Activated CD8-positive, alpha-beta memory T cell treated with anti-CD3 and anti-CD28 coated beads for 36 hours (primary cell): ENCODE results near the gene AFF3. TPM values are rescaled to one million over a fixed set of nuclear protein-coding genes. Genes with fewer than 3 reads are reported as not detected.
"Not testable (repeated sequence)": the region's sequence is repeated elsewhere in the genome, so short reads cannot be mapped to it uniquely, and the experiment has no call there.

ENCODE experiments used
- CTCF ChIA-PET: fragments of 350-600 bp; sonication (Branson Sonifier 250); formaldehyde crosslinking; loops from one replicate; lab custom pipeline; 2021; ENCODE audit warnings: antibody characterized with exemption; lab: Charles Lee
- POLR2A ChIA-PET: fragments of 350-600 bp; sonication (Branson Sonifier 250); formaldehyde crosslinking; loops from one replicate; lab custom pipeline; 2021; ENCODE audit warnings: antibody characterized with exemption; lab: Charles Lee
- total RNA-seq, 2 experiments: library from RNA; stranded (reverse); gene quantifications; one replicate each; pipeline ENCODE4 v1.2.3, GENCODE V29; 2021

The AFF3 gene
- total RNA-seq, 2 experiments from 2014 or later, result 0.71 to 1.1 TPM

- ChIA-PET CTCF (no interaction called here), POLR2A (no interaction called here)
Measured at GRCh38 chr2:99682275-99683060, 459.9 kb downstream of the AFF3 start.

GRCh38 chr2:99680946-99681345 lies 461.4 kb downstream of the AFF3 start:
- CTCF ChIA-PET, result interaction anchor here (0.6 kb wide), 1 partner anchor 142 kb away, joined by 3 read pairs; no protein-coding TSS in a partner anchor

GRCh38 chr2:99679518-99679917 lies 462.9 kb downstream of the AFF3 start:
- POLR2A ChIA-PET, result no interaction called here

More at GRCh38 chr2:99680946-99681345, 461.4 kb downstream of the AFF3 start:
- POLR2A ChIA-PET, result interaction anchor here (0.7 kb wide), 1 partner anchor 22 kb away, joined by 3 read pairs; no protein-coding TSS in a partner anchor

GRCh38 chr2:99678625-99679024 lies 463.8 kb downstream of the AFF3 start:
- ChIA-PET POLR2A (no interaction called here), CTCF (no interaction called here)

More at GRCh38 chr2:99679518-99679917, 462.9 kb downstream of the AFF3 start:
- CTCF ChIA-PET, result no interaction called here

DNA sequence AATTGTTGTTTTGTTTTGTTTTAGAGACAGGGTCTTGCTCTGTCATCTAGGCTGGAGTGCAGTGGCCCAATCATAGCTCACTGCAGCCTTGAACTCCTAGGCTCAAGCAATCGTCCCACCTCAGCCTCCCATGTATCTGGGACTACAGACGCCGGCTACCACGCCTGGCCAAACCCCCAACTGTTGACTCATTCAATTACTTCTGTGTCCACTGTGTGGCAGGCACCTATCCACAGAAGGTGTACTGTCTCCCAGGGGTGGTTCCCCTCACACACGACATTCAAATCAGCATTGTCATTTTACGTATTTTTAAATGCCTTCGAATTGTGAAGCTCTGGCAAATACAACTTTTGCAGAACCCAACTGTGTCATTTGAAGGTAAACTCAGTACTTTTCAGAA lies 464.6 kb downstream of the AFF3 start:
- ChIA-PET POLR2A (no interaction called here), CTCF (no interaction called here)

DNA sequence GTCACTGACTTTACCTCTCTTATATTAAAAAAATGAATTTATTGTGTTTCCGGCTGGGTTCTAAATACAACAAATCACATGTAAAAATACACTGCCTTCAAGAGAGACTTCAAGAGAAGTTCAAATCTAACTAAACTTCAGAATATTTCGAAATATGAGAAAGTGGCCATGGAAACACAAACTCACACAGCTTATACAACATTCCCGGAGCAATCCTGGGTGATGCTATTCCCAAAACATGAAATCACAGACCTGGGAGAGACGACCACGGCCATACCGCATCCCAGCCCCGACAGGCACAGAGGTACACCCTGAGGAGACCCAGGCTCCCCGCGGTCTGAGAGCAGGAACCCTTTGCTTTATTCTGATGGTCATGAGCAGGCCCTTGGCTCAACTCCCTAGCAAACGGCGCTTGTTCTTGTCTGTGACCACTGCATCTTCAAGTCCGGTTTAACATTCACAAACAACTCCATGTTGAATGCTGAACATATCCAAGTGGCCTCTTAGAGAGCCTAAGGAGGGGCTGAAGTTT lies 467.2 kb downstream of the AFF3 start:
- CTCF ChIA-PET, result no interaction called here
- POLR2A ChIA-PET, result no interaction called here

GRCh38 chr2:99674090-99674489 lies 468.3 kb downstream of the AFF3 start:
- CTCF ChIA-PET, result no interaction called here
- POLR2A ChIA-PET, result no interaction called here

- POLR2A ChIA-PET, result no interaction called here
- CTCF ChIA-PET, result no interaction called here
Measured at GRCh38 chr2:99672766-99673350, 469.5 kb downstream of the AFF3 start.

DNA sequence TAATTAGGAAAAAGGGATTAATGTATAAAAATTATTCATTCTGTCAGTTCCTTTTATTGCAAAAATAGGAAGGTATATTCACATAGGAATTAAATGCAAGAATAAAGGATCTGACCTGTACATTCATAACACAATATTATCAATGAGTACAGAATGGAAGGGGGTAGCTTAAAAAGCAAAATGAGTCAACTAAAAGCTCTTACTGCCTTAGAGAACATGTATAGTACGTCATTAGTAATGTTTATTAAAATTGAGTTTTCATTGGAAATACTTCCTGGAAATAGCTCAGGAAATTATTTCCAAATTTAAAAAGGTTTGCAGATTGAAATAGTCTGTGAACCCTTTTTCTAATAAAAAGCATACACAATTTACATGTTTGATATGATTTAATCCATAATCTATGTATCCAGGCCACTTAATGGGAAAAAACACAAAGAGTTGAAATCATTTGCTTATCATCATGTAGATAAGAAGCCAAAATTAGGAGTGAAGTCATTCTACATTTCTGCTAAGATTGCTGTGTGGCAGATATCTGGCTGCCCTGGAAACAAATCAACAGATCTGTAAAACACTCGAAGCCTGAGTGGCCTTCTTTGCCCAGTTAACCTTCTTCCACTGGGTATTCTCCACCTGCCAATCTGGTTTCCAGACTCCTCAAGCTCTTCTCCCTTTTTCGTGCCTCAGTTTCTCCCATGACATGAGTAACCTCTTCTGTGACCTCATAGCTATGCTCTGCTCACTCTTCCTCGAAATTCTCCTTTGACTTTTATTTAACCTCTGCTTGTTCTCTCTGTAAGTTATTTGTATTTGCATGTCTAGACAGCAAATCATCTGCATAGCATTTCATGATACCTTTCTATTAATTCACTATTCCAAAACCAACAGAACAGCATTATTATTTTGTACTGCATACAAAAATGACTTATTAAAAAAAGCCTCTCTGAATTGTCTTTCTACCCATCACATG lies 471.3 kb downstream of the AFF3 start:
- CTCF ChIA-PET, result no interaction called here
- POLR2A ChIA-PET, result no interaction called here

- POLR2A ChIA-PET, result no interaction called here
- CTCF ChIA-PET, result no interaction called here
Measured at GRCh38 chr2:99666256-99666655, 476.1 kb downstream of the AFF3 start.

DNA sequence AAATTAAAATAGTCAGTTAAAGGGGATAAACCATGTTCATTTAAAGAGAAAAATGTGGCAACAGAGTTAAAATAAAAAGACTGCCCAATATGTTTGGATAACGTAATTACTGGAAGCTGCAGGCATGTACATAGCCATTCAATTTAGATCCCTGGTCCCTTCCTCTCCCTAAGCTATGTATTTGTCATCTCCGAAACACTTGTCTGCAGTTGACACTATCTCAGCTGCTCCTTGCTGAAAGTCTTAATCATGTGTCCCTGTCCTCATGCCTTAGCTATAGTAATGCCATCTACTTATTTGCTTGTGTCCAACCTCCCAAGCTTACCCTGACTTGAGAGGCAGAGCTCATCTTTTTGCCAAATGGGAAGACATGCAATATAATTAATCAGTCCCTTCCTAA lies 478.7 kb downstream of the AFF3 start:
- POLR2A ChIA-PET, result no interaction called here
- CTCF ChIA-PET, result no interaction called here

DNA sequence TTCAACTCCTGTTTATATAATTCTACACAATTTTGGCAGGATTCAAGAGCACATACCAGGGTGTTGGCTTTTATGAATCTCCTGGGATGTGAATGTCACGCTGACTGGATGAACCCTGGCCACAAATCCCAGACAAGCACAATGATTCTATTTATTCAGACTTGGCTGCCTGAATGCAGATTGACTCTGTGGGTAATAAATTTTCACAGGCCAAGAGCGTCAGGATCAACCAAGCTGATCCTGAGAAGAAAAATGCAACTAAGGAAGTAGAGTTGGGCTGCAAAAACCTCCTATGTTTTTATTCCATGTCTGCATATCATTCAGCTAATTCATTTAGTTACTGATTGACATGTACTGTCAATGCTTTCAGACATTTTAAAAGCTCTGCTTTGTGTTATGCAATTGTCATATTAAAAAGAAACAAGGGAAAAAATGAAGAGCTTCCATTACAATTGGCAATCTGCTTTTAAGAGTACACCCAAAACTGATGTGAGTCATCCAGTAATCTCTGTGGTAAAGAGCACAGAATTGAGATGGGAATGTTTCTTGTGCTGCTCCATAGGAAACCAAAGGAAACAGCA lies 479.5 kb downstream of the AFF3 start:
- ChIA-PET CTCF (no interaction called here), POLR2A (interaction anchor here (0.6 kb wide), 1 partner anchor 92 kb away, joined by 3 read pairs; no protein-coding TSS in a partner anchor)

DNA sequence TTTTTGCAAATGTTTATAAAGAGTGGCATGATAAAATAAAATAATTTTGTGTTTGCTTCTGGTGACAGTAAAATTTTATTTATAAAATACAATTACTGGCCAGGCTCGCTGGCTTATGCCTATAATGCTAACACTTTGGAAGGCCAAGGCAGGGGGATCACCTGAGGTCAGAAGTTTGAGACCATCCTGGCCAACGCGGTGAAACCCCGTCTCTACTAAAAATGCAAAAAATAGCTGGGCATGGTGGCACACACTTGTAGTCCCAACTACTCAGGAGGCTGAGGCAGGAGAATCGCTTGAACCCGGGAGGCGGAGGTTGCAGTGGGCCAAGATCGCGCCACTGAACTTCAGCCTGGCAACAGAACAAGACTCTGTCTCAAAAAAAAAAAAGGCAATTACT lies 480.6 kb downstream of the AFF3 start:
- CTCF ChIA-PET, result not testable (repeated sequence)
- POLR2A ChIA-PET, result interaction anchor here (0.6 kb wide), 1 partner anchor 794 kb away, joined by 3 read pairs; no protein-coding TSS in a partner anchor

GRCh38 chr2:99660616-99661406 lies 481.6 kb downstream of the AFF3 start:
- POLR2A ChIA-PET, result no interaction called here
- CTCF ChIA-PET, result interaction anchor here (0.6 kb wide), 1 partner anchor 83 kb away, joined by 4 read pairs; no protein-coding TSS in a partner anchor

DNA sequence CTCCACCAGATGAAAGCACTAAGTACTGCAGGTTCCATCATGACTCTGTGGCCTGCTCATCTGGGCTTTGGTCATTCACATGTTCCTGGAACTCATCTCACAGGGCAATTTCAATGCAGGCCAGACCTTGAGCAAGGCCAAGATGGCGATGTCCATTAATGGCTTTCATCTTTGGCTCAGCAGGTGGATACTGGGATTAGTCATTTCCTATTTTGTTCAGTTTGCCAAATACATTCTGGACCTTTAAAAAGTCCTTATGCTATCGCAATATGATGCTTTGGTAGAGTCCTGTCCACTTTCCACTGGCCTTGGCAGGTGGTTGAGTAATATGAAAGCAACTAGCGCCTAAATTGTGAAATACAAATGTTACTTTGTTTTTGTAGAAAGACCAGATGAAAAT lies 482.5 kb downstream of the AFF3 start:
- ChIA-PET POLR2A (no interaction called here), CTCF (no interaction called here)

DNA sequence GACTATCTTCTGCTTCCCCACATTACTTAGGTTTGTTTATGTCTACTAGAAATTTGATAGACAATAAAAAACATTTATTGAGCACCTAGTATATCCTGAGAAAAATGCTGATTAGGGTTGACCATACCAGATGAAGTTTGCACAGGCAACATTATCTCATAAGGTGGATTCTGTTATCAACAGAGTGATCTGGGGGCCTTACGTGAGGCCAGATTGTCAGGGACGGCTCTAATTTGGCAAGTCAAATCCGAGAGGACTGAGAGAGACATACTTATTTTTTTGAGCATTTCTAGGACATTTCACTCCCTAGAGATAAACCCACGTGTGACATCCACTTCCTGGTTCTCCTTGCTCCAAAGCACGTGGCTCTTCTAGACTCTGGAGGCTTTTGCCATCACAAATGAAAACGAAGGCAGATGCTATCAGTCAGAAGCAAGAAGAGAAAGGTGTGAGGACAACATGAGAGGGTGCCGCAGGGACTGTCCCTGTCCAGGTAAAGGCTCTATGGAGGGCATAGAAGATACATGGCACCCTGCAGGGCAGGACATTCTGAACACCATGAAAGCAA lies 484.6 kb downstream of the AFF3 start:
- POLR2A ChIA-PET, result no interaction called here

GRCh38 chr2:99656994-99657393 lies 485.4 kb downstream of the AFF3 start:
- ChIA-PET CTCF (no interaction called here), POLR2A (no interaction called here)

More for the DNA sequence above, 484.6 kb downstream of the AFF3 start:
- CTCF ChIA-PET, result no interaction called here

DNA sequence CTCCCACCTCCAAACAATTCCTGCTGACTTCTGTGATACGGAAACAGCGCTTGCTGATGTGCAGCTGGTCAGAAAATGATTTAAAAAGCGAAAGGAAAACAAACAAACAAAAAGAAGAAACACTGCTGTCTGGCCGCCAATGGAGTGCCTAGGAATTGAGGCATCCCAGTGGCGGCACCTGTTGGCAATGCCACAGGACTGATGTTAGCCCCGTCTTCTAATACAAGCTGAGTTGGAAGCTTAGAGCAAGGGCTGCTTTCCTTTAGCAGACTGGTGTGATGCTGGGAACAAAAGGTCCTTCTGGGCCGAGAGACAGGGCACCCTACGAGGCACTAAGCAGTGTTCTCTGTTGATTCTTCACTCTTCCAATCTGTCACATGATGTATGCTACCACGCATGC lies 489.0 kb downstream of the AFF3 start:
- ChIA-PET CTCF (no interaction called here), POLR2A (no interaction called here)
